Body of pancreas (tissue), 4 donors: Measurements from ENCODE around the gene CCDC85C. TPM values are rescaled to one million over a fixed set of nuclear protein-coding genes. Genes with fewer than 3 reads are reported as not detected.

Experiments used
- ATAC-seq: fragments of 150-250 bp; one replicate; pipeline ENCODE4 v1.9.1; 2016
- DNase-seq, 4 donors: peaks; one replicate each; pipeline ENCODE4 v3.0.0-alpha.2; 2019
- H3K27ac ChIP-seq, 4 donors: fragments of 200-600 bp; sonication (generic); 1 replicate in 3 of 4; 2 replicates in 1 of 4; pipeline versions ENCODE4 v1.5.1 to v1.6.1; 2016 to 2019; ENCODE audit warnings: mild to moderate bottlenecking in 1 of 4, mixed read lengths in 1 of 4, moderate library complexity in 1 of 4
- H3K27me3 ChIP-seq, 2 donors: fragments of 200-600 bp; sonication (generic); one replicate each; pipeline ENCODE4 v1.6.0; 2016; ENCODE audit warnings: mild to moderate bottlenecking in 1 of 2
- H3K36me3 ChIP-seq, 2 donors: fragments of 200-600 bp; sonication (generic); replicated peaks in 1 of 2; 2 replicates each; pipeline ENCODE4 v1.5.1; 2016; ENCODE audit warnings: low read depth in 2 of 2; ENCODE audit not compliant: insufficient read depth in 1 of 2
- H3K4me1 ChIP-seq: fragments of 200-600 bp; sonication (generic); one replicate; pipeline ENCODE4 v1.6.0; 2016
- H3K4me3 ChIP-seq, 2 donors: fragments of 200-600 bp; sonication (generic); 1 replicate in 1 of 2; 2 replicates in 1 of 2; pipeline ENCODE4 v1.5.1; 2016 to 2019
- H3K9me3 ChIP-seq, 3 donors: fragments of 200-600 bp; sonication (generic); 1 replicate in 2 of 3; 2 replicates in 1 of 3; pipeline ENCODE4 v1.5.1; 2016
- CTCF ChIP-seq, 7 experiments: fragments of 450-650 bp in 4 of 7; fragments of 200-600 bp in 3 of 7; sonication (generic) in 3 of 7; IDR thresholded peaks; one replicate each; pipeline ENCODE4 v1.5.1; 2016 to 2019; ENCODE audit warnings: antibody characterized with exemption in 7 of 7
- POLR2A ChIP-seq, 3 donors: fragments of 450-650 bp; IDR thresholded peaks; one replicate each; pipeline ENCODE4 v1.6.1; 2016; ENCODE audit warnings: antibody characterized with exemption in 3 of 3, mild to moderate bottlenecking in 2 of 3
- WGBS, 2 donors: methylation state at CpG; one replicate each; pipeline ENCODE4 v1.1.5; 2017; 5-methylcytosine and 5-hydroxymethylcytosine counted together
- intact Hi-C: fragments of 100-400 bp; cut with DNase I; formaldehyde crosslinking; loops from one replicate; pipeline ENCODE4 v1.15.1; 2023
- total RNA-seq, 2 donors: library from RNA; depleted of rRNA; stranded (reverse); fragments of >200 nt; gene quantifications; one replicate each; pipeline ENCODE4 v1.1.0, GENCODE V29; 2016

Gene CCDC85C
- total RNA-seq, 2 donors from 2014 or later = 8.9 to 10.1 TPM

GRCh38 chr14:99586054-99586760, 17.8 kb downstream of the CCDC85C start:
- Histone ChIP-seq H3K27me3 (no peaks in the 10 kb centered on the region), H3K27ac (no peak overlapping the region), H3K9me3 (no peaks in the 10 kb centered on the region), H3K4me1 (peaks cover 43% of the 10 kb centered on the region), H3K4me3 (no peak overlapping the region), H3K36me3 (no peaks in the 10 kb centered on the region)
- ATAC-seq (no peak), DNase-seq (no peak)
- WGBS, 2 donors = 78 to 85% methylated on average over 5 to 16 of the region's 16 CpGs
- intact Hi-C loops = no loop called here
- TF ChIP-seq POLR2A (IDR thresholded peaks at IDR 0.05) = no peak
- no peak for TF ChIP-seq CTCF (IDR thresholded peaks at IDR 0.05)

- Histone ChIP-seq H3K9me3 (no peaks in the 10 kb centered on the region), H3K27ac (no peak overlapping the region), H3K36me3 (no peaks in the 10 kb centered on the region), H3K4me3 (no peak overlapping the region), H3K4me1 (peaks cover 42% of the 10 kb centered on the region), H3K27me3 (no peaks in the 10 kb centered on the region)
- no peak for ATAC-seq
- intact Hi-C loops = no loop called here
- DNase-seq = no peak
- no peak for TF ChIP-seq CTCF (IDR thresholded peaks at IDR 0.05)
- TF ChIP-seq POLR2A (IDR thresholded peaks at IDR 0.05) = no peak
- 65 to 100% methylated on average over 2 to 3 of the region's 3 CpGs for WGBS, 2 donors
Observed at GRCh38 chr14:99584823-99585222, 19.2 kb downstream of the CCDC85C start.

- WGBS, 2 donors = 93 to 95% methylated on average over 6 to 9 of the region's 11 CpGs
- Histone ChIP-seq H3K36me3 (no peaks in the 10 kb centered on the region), H3K4me1 (peaks cover 46% of the 10 kb centered on the region), H3K9me3 (no peaks in the 10 kb centered on the region), H3K4me3 (no peak overlapping the region), H3K27ac (peak overlapping the region in 3 of 4 donors; percentile 94 to 98 (median 97)), H3K27me3 (no peaks in the 10 kb centered on the region)
- intact Hi-C loops = no loop called here
- DNase-seq (no peak), ATAC-seq (no peak)
- TF ChIP-seq CTCF (IDR thresholded peaks at IDR 0.05) (no peak), POLR2A (IDR thresholded peaks at IDR 0.05) (no peak)
Observed at GRCh38 chr14:99581938-99582337, 22.1 kb downstream of the CCDC85C start.

- H3K36me3 ChIP-seq = no peaks in the 10 kb centered on the region
- intact Hi-C loops = no loop called here
- peak overlapping the region in 3 of 4 donors; percentile 94 to 98 (median 97) for H3K27ac ChIP-seq
- ATAC-seq (no peak), DNase-seq (no peak)
- WGBS, 2 donors = 90 to 93% methylated on average over 12 to 16 of the region's 16 CpGs
- H3K27me3 ChIP-seq = no peaks in the 10 kb centered on the region
- H3K4me3 ChIP-seq = no peak overlapping the region
- H3K9me3 ChIP-seq = no peaks in the 10 kb centered on the region
- peaks cover 52% of the 10 kb centered on the region for H3K4me1 ChIP-seq
- no peak for TF ChIP-seq POLR2A (IDR thresholded peaks at IDR 0.05)
- no peak for TF ChIP-seq CTCF (IDR thresholded peaks at IDR 0.05)
Observed at GRCh38 chr14:99581374-99581773, 22.6 kb downstream of the CCDC85C start.
